Measurements from ENCODE around the gene PHLDA1.
A peak's percentile ranks its signal among the peaks of the same experiment; 100 is the strongest.

The PHLDA1 gene

GRCh38 chr12:76031414-76032042 is at the start of gene PHLDA1:
PHLDA1 (minus strand) TSS chr12:76031776.
- DNase-seq (ENCODE audit: low spot score), result peak; percentile 96

- no peak for DNase-seq (ENCODE audit: low spot score)
These were observed 49.3 kb upstream of the PHLDA1 start for GRCh38 chr12:76080729-76081415.

GRCh38 chr12:76080017-76080728 is 48.6 kb upstream of the PHLDA1 start:
- no peak for DNase-seq (ENCODE audit: low spot score)

- no peak for DNase-seq (ENCODE audit: low spot score)
These were observed 47.2 kb upstream of the PHLDA1 start for GRCh38 chr12:76078748-76079147.

GRCh38 chr12:76075448-76075847 is 43.9 kb upstream of the PHLDA1 start:
- DNase-seq (ENCODE audit: low spot score), result no peak

- no peak for DNase-seq (ENCODE audit: low spot score)
These were observed 43.2 kb upstream of the PHLDA1 start for GRCh38 chr12:76074701-76075336.

GRCh38 chr12:76073561-76073960 is 42.0 kb upstream of the PHLDA1 start:
- DNase-seq (ENCODE audit: low spot score), result no peak

GRCh38 chr12:76072568-76072967 is 41.0 kb upstream of the PHLDA1 start:
- DNase-seq (ENCODE audit: low spot score), result no peak

- DNase-seq (ENCODE audit: low spot score), result no peak
These were observed 37.8 kb upstream of the PHLDA1 start for GRCh38 chr12:76069339-76069738.

GRCh38 chr12:76065917-76066316 is 34.3 kb upstream of the PHLDA1 start:
- no peak for DNase-seq (ENCODE audit: low spot score)

GRCh38 chr12:76064904-76065303 is 33.3 kb upstream of the PHLDA1 start:
- DNase-seq (ENCODE audit: low spot score), result no peak

GRCh38 chr12:76060111-76060510 is 28.5 kb upstream of the PHLDA1 start:
- no peak for DNase-seq (ENCODE audit: low spot score)

- DNase-seq (ENCODE audit: low spot score), result no peak
These were observed 25.8 kb upstream of the PHLDA1 start for GRCh38 chr12:76057326-76057725.

- DNase-seq (ENCODE audit: low spot score), result no peak
These were observed 23.8 kb upstream of the PHLDA1 start for GRCh38 chr12:76055393-76055792.

- no peak for DNase-seq (ENCODE audit: low spot score)
These were observed 18.1 kb upstream of the PHLDA1 start for GRCh38 chr12:76049575-76050251.

- DNase-seq (ENCODE audit: low spot score), result no peak
These were observed 16.2 kb upstream of the PHLDA1 start for GRCh38 chr12:76047742-76048141.

- no peak for DNase-seq (ENCODE audit: low spot score)
These were observed 15.5 kb upstream of the PHLDA1 start for GRCh38 chr12:76047060-76047459.

- DNase-seq (ENCODE audit: low spot score), result no peak
These were observed 11.8 kb upstream of the PHLDA1 start for GRCh38 chr12:76043377-76043776.

GRCh38 chr12:76042147-76042546 is 10.6 kb upstream of the PHLDA1 start:
- no peak for DNase-seq (ENCODE audit: low spot score)

- no peak for DNase-seq (ENCODE audit: low spot score)
These were observed 9.8 kb upstream of the PHLDA1 start for GRCh38 chr12:76041406-76041805.

- no peak for DNase-seq (ENCODE audit: low spot score)
These were observed 8.9 kb upstream of the PHLDA1 start for GRCh38 chr12:76040461-76040860.

GRCh38 chr12:76038176-76038575 is 6.6 kb upstream of the PHLDA1 start:
- DNase-seq (ENCODE audit: low spot score), result no peak

All from AG20443 (cell line).